ENCODE data around the gene SEMA4C. TPM values are rescaled to one million over a fixed set of nuclear protein-coding genes. Genes with fewer than 3 reads are reported as not detected.
"Not testable (repeated sequence)": the region's sequence is repeated elsewhere in the genome, so short reads cannot be mapped to it uniquely, and the experiment has no call there.

Gene SEMA4C
- total RNA-seq, 2 donors from 2014 or later: 82.5 to 92.1 TPM

DNA sequence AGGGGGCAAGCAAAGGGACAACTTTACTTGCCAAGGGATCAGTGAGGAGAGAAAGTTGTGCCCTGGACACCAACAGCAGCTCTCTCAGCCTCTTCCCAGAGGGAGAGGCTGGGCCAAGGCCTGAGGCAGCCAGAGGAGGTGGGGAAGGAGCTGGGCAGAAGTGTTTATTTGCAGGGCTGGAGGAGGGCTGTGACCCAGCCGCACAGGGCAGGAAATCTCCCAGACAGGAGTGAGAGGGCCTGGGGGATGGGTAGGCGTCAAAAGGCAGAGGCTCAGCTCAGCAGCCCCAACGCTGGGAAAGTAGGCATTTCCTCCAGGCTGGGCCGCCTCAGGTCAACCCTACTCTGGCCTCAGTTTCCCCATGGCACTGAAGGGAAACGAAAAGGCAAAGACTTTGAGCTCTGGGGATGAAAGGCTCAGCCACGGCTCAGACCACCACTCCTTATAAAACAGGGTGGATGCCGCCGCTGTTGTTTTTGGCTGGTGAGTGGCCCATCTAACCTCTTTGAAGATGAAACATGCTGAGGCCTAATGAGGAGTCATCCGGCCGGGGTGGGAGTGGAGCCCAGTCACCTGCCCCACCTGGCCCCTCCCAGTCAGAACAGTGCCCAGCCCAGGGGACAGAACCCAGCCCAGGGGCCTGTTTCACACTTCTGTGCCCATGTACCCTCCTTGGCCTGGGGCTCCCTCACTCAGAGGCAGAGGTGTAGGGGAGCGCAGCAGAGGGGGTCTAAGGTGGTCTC is 21.9 kb upstream of the SEMA4C start:
- Histone ChIP-seq H3K4me1 (ENCODE audit: control insufficient read depth, insufficient read depth, low read length) (peaks cover 12% of the 10 kb centered on the region), H3K27ac (ENCODE audit: low read depth, low read length) (no peak overlapping the region), H3K9me3 (ENCODE audit: control insufficient read depth, low read length) (no peaks in the 10 kb centered on the region), H3K9ac (ENCODE audit: extremely low read depth, low read length, poor library complexity, severe bottlenecking) (no peak overlapping the region), H3K36me3 (ENCODE audit: control insufficient read depth, insufficient read depth, low read length) (no peaks in the 10 kb centered on the region), H3K4me3 (ENCODE audit: low read length) (no peak overlapping the region), H3K27me3 (ENCODE audit: control insufficient read depth, insufficient read depth, low read length, poor library complexity, severe bottlenecking) (no peaks in the 10 kb centered on the region)
- WGBS, 2 experiments (ENCODE audit: insufficient coverage in 1 of 2, insufficient read length in 1 of 2): 64 to 78% methylated on average over 10 to 11 of the region's 11 CpGs
- TF ChIP-seq, protein P1, sequence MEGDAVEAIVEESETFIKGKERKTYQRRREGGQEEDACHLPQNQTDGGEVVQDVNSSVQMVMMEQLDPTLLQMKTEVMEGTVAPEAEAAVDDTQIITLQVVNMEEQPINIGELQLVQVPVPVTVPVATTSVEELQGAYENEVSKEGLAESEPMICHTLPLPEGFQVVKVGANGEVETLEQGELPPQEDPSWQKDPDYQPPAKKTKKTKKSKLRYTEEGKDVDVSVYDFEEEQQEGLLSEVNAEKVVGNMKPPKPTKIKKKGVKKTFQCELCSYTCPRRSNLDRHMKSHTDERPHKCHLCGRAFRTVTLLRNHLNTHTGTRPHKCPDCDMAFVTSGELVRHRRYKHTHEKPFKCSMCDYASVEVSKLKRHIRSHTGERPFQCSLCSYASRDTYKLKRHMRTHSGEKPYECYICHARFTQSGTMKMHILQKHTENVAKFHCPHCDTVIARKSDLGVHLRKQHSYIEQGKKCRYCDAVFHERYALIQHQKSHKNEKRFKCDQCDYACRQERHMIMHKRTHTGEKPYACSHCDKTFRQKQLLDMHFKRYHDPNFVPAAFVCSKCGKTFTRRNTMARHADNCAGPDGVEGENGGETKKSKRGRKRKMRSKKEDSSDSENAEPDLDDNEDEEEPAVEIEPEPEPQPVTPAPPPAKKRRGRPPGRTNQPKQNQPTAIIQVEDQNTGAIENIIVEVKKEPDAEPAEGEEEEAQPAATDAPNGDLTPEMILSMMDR (conservative IDR thresholded peaks at IDR 0.05): no peak
- H3K36me3 Mint-ChIP-seq (ENCODE audit: low read depth): no peaks in the 10 kb centered on the region
- DNase-seq: peak; percentile 84
- peaks cover 52% of the 10 kb centered on the region for H3K4me1 Mint-ChIP-seq
- H3K27me3 Mint-ChIP-seq (ENCODE audit: insufficient read depth): no peaks in the 10 kb centered on the region
- H3K9me3 Mint-ChIP-seq: no peaks in the 10 kb centered on the region
- H3K4me3 Mint-ChIP-seq: peak overlapping the region; percentile 5
- H3K27ac Mint-ChIP-seq: peak overlapping the region; percentile 91

DNA sequence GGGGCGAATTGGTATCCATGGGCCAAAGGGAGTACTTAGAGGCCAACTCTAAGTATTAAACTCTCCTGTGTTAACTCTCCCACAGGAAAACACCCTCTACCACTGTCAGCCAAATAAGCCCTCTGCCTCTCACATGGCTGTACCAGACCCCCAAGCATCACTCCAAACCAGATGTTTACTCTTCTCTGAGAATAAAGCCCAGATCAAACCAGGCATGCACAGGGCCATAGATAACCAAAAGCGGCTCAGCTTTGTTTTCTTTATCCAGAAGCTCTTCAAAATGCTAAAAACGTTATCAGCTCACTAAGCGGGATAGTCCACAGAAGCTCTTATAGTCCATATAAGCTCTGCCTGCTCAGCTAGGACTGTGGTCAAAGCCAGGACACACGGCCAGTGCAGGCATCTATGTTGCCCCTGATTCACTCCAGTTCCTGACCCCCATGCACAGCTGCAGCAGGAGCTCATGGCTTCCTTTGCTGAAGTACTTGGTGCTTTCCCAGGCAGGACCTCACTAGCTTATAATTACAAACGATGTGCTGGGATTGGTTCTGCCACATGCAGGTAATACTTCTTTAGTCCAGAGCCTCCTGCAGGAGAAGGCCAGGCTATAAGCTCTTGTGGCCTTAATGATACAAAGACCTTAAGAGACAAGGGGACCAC is 21.0 kb upstream of the SEMA4C start:
- H3K9me3 Mint-ChIP-seq: no peaks in the 10 kb centered on the region
- no peaks in the 10 kb centered on the region for H3K36me3 Mint-ChIP-seq (ENCODE audit: low read depth)
- TF ChIP-seq, protein P1 (conservative IDR thresholded peaks at IDR 0.05): no peak
- Histone ChIP-seq H3K9me3 (ENCODE audit: control insufficient read depth, low read length) (no peaks in the 10 kb centered on the region), H3K27me3 (ENCODE audit: control insufficient read depth, insufficient read depth, low read length, poor library complexity, severe bottlenecking) (no peaks in the 10 kb centered on the region), H3K4me1 (ENCODE audit: control insufficient read depth, insufficient read depth, low read length) (peaks cover 12% of the 10 kb centered on the region), H3K27ac (ENCODE audit: low read depth, low read length) (no peak overlapping the region), H3K4me3 (ENCODE audit: low read length) (no peak overlapping the region), H3K9ac (ENCODE audit: extremely low read depth, low read length, poor library complexity, severe bottlenecking) (no peak overlapping the region), H3K36me3 (ENCODE audit: control insufficient read depth, insufficient read depth, low read length) (no peaks in the 10 kb centered on the region)
- no peaks in the 10 kb centered on the region for H3K27me3 Mint-ChIP-seq (ENCODE audit: insufficient read depth)
- peaks cover 53% of the 10 kb centered on the region for H3K4me1 Mint-ChIP-seq
- WGBS, 2 experiments (ENCODE audit: insufficient coverage in 1 of 2, insufficient read length in 1 of 2): 72 to 75% methylated on average over 6 of the region's 6 CpGs
- DNase-seq: no peak
- peak overlapping the region; percentile 91 for H3K27ac Mint-ChIP-seq
- peak overlapping the region; percentile 5 for H3K4me3 Mint-ChIP-seq

GRCh38 chr2:96890252-96890651 is 20.4 kb upstream of the SEMA4C start:
- Mint-ChIP-seq H3K4me1 (peaks cover 49% of the 10 kb centered on the region), H3K36me3 (ENCODE audit: low read depth) (no peaks in the 10 kb centered on the region), H3K4me3 (no peak overlapping the region), H3K27ac (no peak overlapping the region), H3K9me3 (no peaks in the 10 kb centered on the region), H3K27me3 (ENCODE audit: insufficient read depth) (no peaks in the 10 kb centered on the region)
- DNase-seq: no peak
- Histone ChIP-seq H3K4me1 (ENCODE audit: control insufficient read depth, insufficient read depth, low read length) (peaks cover 12% of the 10 kb centered on the region), H3K9me3 (ENCODE audit: control insufficient read depth, low read length) (no peaks in the 10 kb centered on the region), H3K9ac (ENCODE audit: extremely low read depth, low read length, poor library complexity, severe bottlenecking) (no peak overlapping the region), H3K27ac (ENCODE audit: low read depth, low read length) (no peak overlapping the region), H3K36me3 (ENCODE audit: control insufficient read depth, insufficient read depth, low read length) (no peaks in the 10 kb centered on the region), H3K27me3 (ENCODE audit: control insufficient read depth, insufficient read depth, low read length, poor library complexity, severe bottlenecking) (no peaks in the 10 kb centered on the region), H3K4me3 (ENCODE audit: low read length) (no peak overlapping the region)
- TF ChIP-seq, protein P1 (conservative IDR thresholded peaks at IDR 0.05): no peak
- 83 to 93% methylated on average over 5 to 7 of the region's 7 CpGs for WGBS, 2 experiments (ENCODE audit: insufficient coverage in 1 of 2, insufficient read length in 1 of 2)

- H3K9me3 ChIP-seq (ENCODE audit: control insufficient read depth, low read length); H3K9me3 Mint-ChIP-seq; H3K4me3 Mint-ChIP-seq; H3K27ac Mint-ChIP-seq; H3K36me3 ChIP-seq (ENCODE audit: control insufficient read depth, insufficient read depth, low read length); DNase-seq; H3K27me3 ChIP-seq (ENCODE audit: control insufficient read depth, insufficient read depth, low read length, poor library complexity, severe bottlenecking); H3K9ac ChIP-seq (ENCODE audit: extremely low read depth, low read length, poor library complexity, severe bottlenecking); H3K27me3 Mint-ChIP-seq (ENCODE audit: insufficient read depth); H3K36me3 Mint-ChIP-seq (ENCODE audit: low read depth); H3K27ac ChIP-seq (ENCODE audit: low read depth, low read length); H3K4me3 ChIP-seq (ENCODE audit: low read length): not testable (repeated sequence)
- H3K4me1 ChIP-seq (ENCODE audit: control insufficient read depth, insufficient read depth, low read length): peaks cover 12% of the 10 kb centered on the region
- WGBS, 2 experiments (ENCODE audit: insufficient coverage in 1 of 2, insufficient read length in 1 of 2): 94 to 100% methylated on average over 3 to 5 of the region's 5 CpGs
- H3K4me1 Mint-ChIP-seq: peaks cover 45% of the 10 kb centered on the region
Observed at GRCh38 chr2:96889502-96889901, 19.6 kb upstream of the SEMA4C start.
